HL-60 (cell line): ENCODE measurements around the gene CACNA1C.

ENCODE experiments used
- DNase-seq, 2 experiments: peaks; one replicate each; pipeline ENCODE4 v3.0.0-alpha.2; 2010 to 2020; ENCODE audit warnings: low read depth in 1 of 2, low spot score in 1 of 2
- H3K27ac ChIP-seq: fragments of 250-450 bp; sonication (Bioruptor Pico); replicated peaks from 2 replicates; pipeline ENCODE4 v1.5.1; 2020; ENCODE audit warnings: mild to moderate bottlenecking, moderate library complexity
- H3K27me3 ChIP-seq: fragments of 250-450 bp; sonication (Bioruptor Pico); 2 replicates; pipeline ENCODE4 v1.5.1; 2021; ENCODE audit warnings: mild to moderate bottlenecking, moderate library complexity; ENCODE audit not compliant: insufficient read depth, poor library complexity, severe bottlenecking
- H3K4me3 ChIP-seq: replicated peaks from 2 replicates; pipeline ENCODE4 v1.5.1; 2011; ENCODE audit warnings: mild to moderate bottlenecking, control low read depth, low read length; ENCODE audit not compliant: insufficient read depth
- CTCF ChIP-seq: IDR thresholded peaks from one replicate; pipeline ENCODE4 v1.5.1; 2011; ENCODE audit warnings: low read length, control low read depth, inconsistent platforms; ENCODE audit not compliant: insufficient read depth
- GABPA ChIP-seq: IDR thresholded peaks from 2 replicates; pipeline ENCODE4 v1.6.1; 2012; ENCODE audit warnings: low read depth
- POLR2AphosphoS5 ChIP-seq: IDR thresholded peaks from 2 replicates; pipeline ENCODE4 v1.6.1; 2012; ENCODE audit warnings: low read depth
- REST ChIP-seq: IDR thresholded peaks from 2 replicates; pipeline ENCODE4 v1.6.1; 2012; ENCODE audit warnings: low read depth; ENCODE audit not compliant: insufficient replicate concordance
- SPI1 ChIP-seq: IDR thresholded peaks from 2 replicates; pipeline ENCODE4 v1.6.1; 2012; ENCODE audit warnings: low read depth, mild to moderate bottlenecking, borderline replicate concordance

CACNA1C gene

GRCh38 chr12:2574355-2574935, 521.7 kb downstream of the CACNA1C start:
- DNase-seq = no peak
- no peak overlapping the region for H3K27ac ChIP-seq
- TF ChIP-seq REST (no peak), POLR2AphosphoS5 (no peak), SPI1 (no peak), CTCF (no peak), GABPA (no peak)
- H3K4me3 ChIP-seq = no peak overlapping the region
- H3K27me3 ChIP-seq = no peaks in the 10 kb centered on the region

- Histone ChIP-seq H3K27ac (no peak overlapping the region), H3K27me3 (no peaks in the 10 kb centered on the region), H3K4me3 (no peak overlapping the region)
- TF ChIP-seq CTCF (no peak), POLR2AphosphoS5 (no peak), REST (no peak), GABPA (no peak), SPI1 (no peak)
- no peak for DNase-seq
Observed at GRCh38 chr12:2575245-2575644, 522.5 kb downstream of the CACNA1C start.

GRCh38 chr12:2578211-2578610, 525.4 kb downstream of the CACNA1C start:
- no peaks in the 10 kb centered on the region for H3K27me3 ChIP-seq
- no peak overlapping the region for H3K27ac ChIP-seq
- no peak for DNase-seq
- H3K4me3 ChIP-seq = no peak overlapping the region
- TF ChIP-seq REST (no peak), CTCF (no peak), POLR2AphosphoS5 (no peak), SPI1 (no peak), GABPA (no peak)
